GM12878 (cell line): ENCODE data around the gene FANCC.

Experiments
- CTCF ChIP-seq, 3 experiments: IDR thresholded peaks in 2 of 3; conservative IDR thresholded peaks in 1 of 3; 2 replicates each; pipeline ENCODE4 v1.5.1; 2011; ENCODE audit warnings: low read depth in 3 of 3, low read length in 3 of 3, mild to moderate bottlenecking in 3 of 3, control low read depth in 2 of 3, moderate library complexity in 2 of 3, inconsistent platforms in 1 of 3, mixed read lengths in 1 of 3; ENCODE audit not compliant: control insufficient read depth in 2 of 3, insufficient read depth in 1 of 3; ENCODE audit errors: extremely low read depth in 1 of 3
- E2F8 ChIP-seq: fragments of 450-650 bp; IDR thresholded peaks from 2 replicates; pipeline ENCODE4 v1.6.1; 2018; ENCODE audit warnings: mild to moderate bottlenecking, low read depth, moderate library complexity; ENCODE audit not compliant: partially characterized antibody
- GABPA ChIP-seq: IDR thresholded peaks from 2 replicates; pipeline ENCODE4 v1.6.1; 2014; ENCODE audit warnings: antibody characterized with exemption, low read depth, mild to moderate bottlenecking, inconsistent platforms
- JUND ChIP-seq: IDR thresholded peaks from 2 replicates; pipeline ENCODE4 v1.6.1; 2012; ENCODE audit warnings: low read depth, mild to moderate bottlenecking, low read length, improper control_type of control experiment, moderate library complexity
- NFYA ChIP-seq: IDR thresholded peaks from 2 replicates; pipeline ENCODE4 v1.6.1; 2011; ENCODE audit warnings: low read depth, mild to moderate bottlenecking, low read length, improper control_type of control experiment, borderline replicate concordance
- NR2C2 ChIP-seq: IDR thresholded peaks from 2 replicates; pipeline ENCODE4 v1.6.1; 2011; ENCODE audit warnings: borderline replicate concordance, low read depth; ENCODE audit not compliant: control insufficient read depth, insufficient read length
- POLR2AphosphoS5 ChIP-seq: IDR thresholded peaks from 2 replicates; pipeline ENCODE4 v1.6.1; 2011; ENCODE audit warnings: mild to moderate bottlenecking, low read length, inconsistent platforms
- RELB ChIP-seq: fragments of 450-650 bp; IDR thresholded peaks from 2 replicates; pipeline ENCODE4 v1.6.1; 2017; ENCODE audit warnings: low read depth, mild to moderate bottlenecking, moderate library complexity

- no peak for TF ChIP-seq CTCF (IDR thresholded peaks at IDR 0.05 in 2 of 3, conservative IDR thresholded peaks at IDR 0.05 in 1 of 3; ENCODE audit: control insufficient read depth in 2 of 3, extremely low read depth in 1 of 3, insufficient read depth in 1 of 3, low read depth in 3 of 3, low read length in 3 of 3)
- TF ChIP-seq E2F8 = no peak
- TF ChIP-seq POLR2AphosphoS5 = no peak
- no peak for TF ChIP-seq RELB
- TF ChIP-seq NR2C2 = no peak
- no peak for TF ChIP-seq JUND
- TF ChIP-seq GABPA = no peak
- no peak for TF ChIP-seq NFYA
Measured at GRCh38 chr9:95174038-95174437, 143.5 kb downstream of the FANCC start.
